Measurements from ENCODE around the gene CMIP. TPM values are rescaled to one million over a fixed set of nuclear protein-coding genes. Genes with fewer than 3 reads are reported as not detected.

The CMIP gene
- total RNA-seq, 1 experiment from 2014 or later = 53.6 TPM

- H3K4me3 Mint-ChIP-seq (ENCODE audit: unreplicated experiment) = no peak overlapping the region
These were observed 36.7 kb downstream of the CMIP start for GRCh38 chr16:81481207-81481821.

GRCh38 chr16:81482329-81483063, 37.9 kb downstream of the CMIP start:
- BruUV-seq (replicated peaks) = no TSS peak
- H3K27me3 Mint-ChIP-seq (ENCODE audit: insufficient read depth, unreplicated experiment) = no peaks in the 10 kb centered on the region
- CTCF ChIA-PET = interaction anchor here (0.6 to 0.7 kb wide), 3 partner anchors 131 to 297 kb away, joined by 3 to 4 read pairs (median 3); no protein-coding TSS in a partner anchor
- intact Hi-C loops (cut with micrococcal nuclease) = no loop called here
- TF ChIP-seq CTCF (IDR thresholded peaks at IDR 0.05; ENCODE audit: unreplicated experiment) = no peak
- POLR2A ChIA-PET = no interaction called here
- no peak overlapping the region for H3K4me3 Mint-ChIP-seq (ENCODE audit: unreplicated experiment)
- H3K36me3 Mint-ChIP-seq (ENCODE audit: insufficient read depth, unreplicated experiment) = no peaks in the 10 kb centered on the region
- peaks cover 13% of the 10 kb centered on the region for H3K4me1 Mint-ChIP-seq (ENCODE audit: insufficient read depth, unreplicated experiment)
- H3K27ac Mint-ChIP-seq (ENCODE audit: low read depth, unreplicated experiment) = no peak overlapping the region
- no peak for DNase-seq (ENCODE audit: unreplicated experiment)
- H3K9me3 Mint-ChIP-seq (ENCODE audit: unreplicated experiment) = no peaks in the 10 kb centered on the region

More at GRCh38 chr16:81481207-81481821, 36.7 kb downstream of the CMIP start:
- Mint-ChIP-seq H3K4me1 (ENCODE audit: insufficient read depth, unreplicated experiment) (peaks cover 13% of the 10 kb centered on the region), H3K36me3 (ENCODE audit: insufficient read depth, unreplicated experiment) (peaks cover 3% of the 10 kb centered on the region), H3K27me3 (ENCODE audit: insufficient read depth, unreplicated experiment) (no peaks in the 10 kb centered on the region), H3K27ac (ENCODE audit: low read depth, unreplicated experiment) (no peak overlapping the region), H3K9me3 (ENCODE audit: unreplicated experiment) (no peaks in the 10 kb centered on the region)
- CTCF ChIA-PET = interaction anchor here (0.6 to 1.1 kb wide), 2 partner anchors 17 to 142 kb away, joined by 3 read pairs; no protein-coding TSS in a partner anchor
- intact Hi-C loops (cut with micrococcal nuclease) = no loop called here
- no peak for TF ChIP-seq CTCF (IDR thresholded peaks at IDR 0.05; ENCODE audit: unreplicated experiment)
- POLR2A ChIA-PET = no interaction called here
- peak; percentile 52 for DNase-seq (ENCODE audit: unreplicated experiment)
- no TSS peak for BruUV-seq (replicated peaks)

GRCh38 chr16:81483064-81483969, 38.7 kb downstream of the CMIP start:
- BruUV-seq (replicated peaks) = no TSS peak
- Mint-ChIP-seq H3K4me1 (ENCODE audit: insufficient read depth, unreplicated experiment) (peaks cover 13% of the 10 kb centered on the region), H3K36me3 (ENCODE audit: insufficient read depth, unreplicated experiment) (no peaks in the 10 kb centered on the region), H3K27me3 (ENCODE audit: insufficient read depth, unreplicated experiment) (no peaks in the 10 kb centered on the region), H3K9me3 (ENCODE audit: unreplicated experiment) (no peaks in the 10 kb centered on the region), H3K4me3 (ENCODE audit: unreplicated experiment) (no peak overlapping the region), H3K27ac (ENCODE audit: low read depth, unreplicated experiment) (no peak overlapping the region)
- intact Hi-C loops (cut with micrococcal nuclease) = no loop called here
- ChIA-PET POLR2A (interaction anchor here (3.0 kb wide), 1 partner anchor 11 kb away, joined by 13 read pairs; no protein-coding TSS in a partner anchor), CTCF (interaction anchor here (0.6 to 0.7 kb wide), 3 partner anchors 16 to 295 kb away, joined by 3 read pairs; no protein-coding TSS in a partner anchor)
- no peak for TF ChIP-seq CTCF (IDR thresholded peaks at IDR 0.05; ENCODE audit: unreplicated experiment)
- no peak for DNase-seq (ENCODE audit: unreplicated experiment)
